ENCODE data around the gene ACOT7.

The ACOT7 gene

DNA sequence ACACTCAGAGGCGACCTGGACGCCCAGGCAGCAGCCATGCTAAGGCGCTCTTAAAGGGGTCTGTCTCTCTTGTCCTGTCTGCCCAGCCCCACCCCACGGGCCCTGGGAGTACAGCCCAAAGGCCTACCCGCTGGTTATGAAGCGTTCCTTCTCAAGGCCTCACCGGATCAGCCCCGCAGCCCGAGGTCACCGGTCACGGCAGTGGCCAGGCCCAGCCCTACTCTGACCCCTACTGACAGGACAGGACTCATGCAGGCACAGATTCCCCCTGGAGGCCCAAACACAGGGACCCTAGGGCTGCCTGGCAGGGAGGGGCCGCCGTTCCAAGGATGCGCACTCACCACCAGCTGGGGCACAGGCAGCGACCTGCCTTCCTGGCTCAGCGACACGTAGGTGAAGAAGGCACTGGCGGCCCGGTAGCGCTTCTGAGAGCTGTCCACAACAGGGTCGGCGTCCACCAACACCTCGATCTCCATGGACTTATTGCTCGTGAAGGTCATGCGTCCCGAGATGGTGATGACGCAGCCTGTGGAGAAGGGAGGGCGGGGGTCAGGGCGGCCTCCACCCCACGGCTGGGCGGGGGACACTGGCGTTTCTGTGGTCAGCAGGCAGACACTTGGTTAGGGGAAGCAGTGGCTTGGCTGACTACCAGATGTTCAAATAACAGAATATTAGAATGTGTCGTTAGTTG lies 112.7 kb downstream of the ACOT7 start:
- no peak for DNase-seq

DNA sequence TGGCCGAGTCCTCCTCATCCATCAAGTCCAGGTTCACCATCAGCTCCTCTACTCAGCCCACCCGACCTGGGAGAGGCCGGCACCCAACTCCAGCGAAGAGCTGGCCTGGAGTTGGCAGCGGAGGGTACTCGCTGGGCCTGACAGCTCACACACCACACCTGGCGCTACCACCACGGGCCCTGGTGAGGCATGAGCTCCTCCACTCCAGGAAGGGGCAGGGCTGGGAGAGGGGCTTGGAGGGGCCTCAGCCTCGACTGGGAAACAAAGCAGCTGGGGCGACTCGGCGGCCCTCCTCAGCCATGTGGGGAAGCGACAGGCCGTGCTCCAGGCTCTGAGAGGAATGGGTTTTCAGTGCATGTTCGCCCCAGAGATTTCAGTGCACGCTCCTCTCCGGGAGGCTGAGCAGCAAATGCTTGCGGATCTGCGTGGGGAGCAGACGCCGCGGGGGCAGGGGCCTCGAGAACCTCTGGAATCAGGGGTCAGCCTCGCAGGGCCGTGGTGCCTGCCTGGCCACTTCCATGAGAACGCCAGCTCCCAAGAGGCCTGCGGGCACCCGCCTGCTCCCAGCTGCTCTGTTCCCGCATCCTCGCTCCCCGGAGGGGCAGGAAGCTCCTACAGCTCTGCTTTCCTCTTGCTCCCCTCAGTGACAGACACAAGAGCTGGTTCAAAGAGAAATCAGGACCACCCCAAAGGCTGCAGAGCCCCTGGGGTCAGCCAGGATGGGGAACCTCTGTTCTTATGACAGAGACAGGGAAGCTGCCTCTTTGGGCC lies 113.8 kb downstream of the ACOT7 start:
- DNase-seq = no peak

DNA sequence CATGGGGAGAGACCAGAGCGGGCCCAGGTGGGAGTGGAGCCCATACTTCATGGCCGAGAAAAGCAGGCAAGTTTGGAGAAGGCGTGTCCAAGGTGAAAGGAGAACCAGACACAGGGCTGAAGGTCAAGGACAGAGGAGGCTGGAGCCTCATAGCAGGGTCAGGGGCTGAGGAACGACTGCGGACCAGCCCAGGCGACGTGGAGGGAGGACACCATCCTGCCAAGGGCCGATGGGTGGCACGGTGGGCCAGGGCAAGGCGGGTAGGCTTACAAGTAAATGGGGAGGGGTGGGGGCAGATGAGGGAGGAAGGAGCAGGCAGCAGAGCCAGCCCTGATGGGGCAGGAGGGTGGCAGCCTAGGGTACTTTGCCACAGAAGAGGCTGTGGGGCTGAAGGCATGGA lies 114.5 kb downstream of the ACOT7 start:
- no peak for DNase-seq

DNA sequence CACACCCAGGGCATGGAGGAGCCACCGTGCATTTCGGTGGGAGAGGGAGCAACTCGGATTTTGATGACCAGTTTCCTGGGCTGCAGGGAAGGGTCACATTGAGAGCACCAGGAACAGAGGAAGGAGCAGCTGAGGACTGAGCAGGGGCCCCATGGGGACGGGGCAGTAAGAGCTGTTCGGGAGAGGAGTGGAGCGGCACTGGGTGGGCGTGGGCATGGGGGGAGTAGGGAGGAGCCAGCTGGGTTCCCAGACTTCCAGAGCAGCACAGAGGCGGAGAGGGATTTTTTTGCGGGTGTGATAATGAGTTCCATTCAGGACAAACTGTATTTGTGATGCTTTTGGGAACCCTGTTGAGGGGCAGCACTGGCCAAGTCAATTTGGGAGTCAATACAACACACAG lies 115.3 kb downstream of the ACOT7 start:
- no peak for DNase-seq

DNA sequence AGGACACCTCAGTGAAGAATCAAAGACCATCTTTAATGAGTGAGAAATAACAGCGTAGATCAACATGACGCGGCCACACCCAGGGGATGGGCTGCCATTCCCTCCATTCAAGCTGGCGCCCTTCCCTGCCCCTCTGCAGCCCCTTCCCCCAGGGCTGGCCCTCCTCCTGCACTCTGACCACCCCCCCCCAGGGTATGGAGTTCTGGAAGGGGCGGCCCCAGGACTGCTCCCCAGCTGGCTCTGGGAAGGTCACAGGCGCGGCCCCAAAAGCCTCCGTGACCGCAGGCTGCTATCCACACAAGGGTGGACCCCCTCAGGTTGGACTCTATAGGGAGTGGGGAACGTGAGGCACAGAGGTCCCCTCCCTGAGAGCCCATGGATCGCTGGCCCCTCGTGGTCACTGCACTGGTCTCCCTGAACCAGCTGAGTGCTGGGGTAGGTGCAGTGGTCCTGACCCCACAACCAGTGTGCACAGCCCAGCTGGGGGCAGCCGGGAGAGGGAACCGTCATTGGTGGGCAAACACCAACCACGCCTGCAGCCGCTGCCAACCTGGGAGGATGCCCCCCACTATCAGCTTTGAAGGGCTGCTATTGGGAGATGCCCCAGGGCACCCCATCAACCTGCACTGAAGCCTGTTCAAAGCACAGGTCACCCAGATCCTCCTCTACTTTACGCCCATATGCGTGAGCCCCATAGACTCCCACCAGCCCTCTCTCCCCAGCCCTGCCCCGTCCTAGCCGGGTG lies 116.6 kb downstream of the ACOT7 start:
- no peak for DNase-seq

DNA sequence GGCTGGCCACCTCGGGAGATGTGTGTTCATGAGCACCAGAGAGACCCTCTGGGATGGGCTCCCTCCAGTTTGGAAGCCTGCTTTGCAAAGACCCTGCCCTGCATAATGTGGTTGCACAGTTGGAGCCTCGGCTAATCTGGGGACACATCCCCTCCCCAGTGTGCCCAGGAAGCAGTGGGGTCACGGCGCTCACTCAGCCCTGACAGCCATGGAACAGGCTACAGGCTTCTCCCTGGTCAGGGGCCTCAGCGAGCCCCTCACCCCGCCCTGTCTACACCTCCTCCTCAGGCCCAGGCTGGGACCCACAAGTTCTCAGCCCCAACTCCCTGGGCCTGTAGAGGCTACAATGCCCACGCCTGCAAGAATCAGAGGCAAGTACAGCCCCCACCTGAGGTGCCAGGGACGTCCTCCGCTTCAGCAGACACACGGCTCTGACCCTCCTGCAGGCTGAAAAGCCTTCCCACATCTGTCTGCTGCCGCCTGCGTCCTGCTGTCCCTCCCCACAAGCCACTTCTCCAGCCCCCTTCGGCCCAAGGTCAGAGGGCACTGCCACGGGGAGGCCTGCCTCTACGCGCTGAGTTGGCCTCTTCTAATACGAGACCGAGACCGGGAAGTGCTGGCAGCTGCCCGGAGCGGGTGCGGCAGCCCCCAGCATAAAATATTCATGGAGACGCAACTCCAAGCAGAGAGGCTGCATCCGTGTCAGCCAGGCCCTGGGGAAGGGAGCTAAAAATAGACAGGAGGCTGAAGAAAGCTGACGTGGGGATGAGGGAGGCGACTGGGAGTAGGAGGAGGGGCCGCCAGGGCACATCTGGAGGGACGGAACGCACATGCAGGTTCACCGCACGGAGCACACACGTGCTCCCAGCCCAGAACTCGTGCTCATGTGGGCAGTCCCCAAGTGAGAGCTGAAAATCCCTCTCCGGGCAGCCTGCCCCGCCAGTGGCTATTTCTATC lies 117.5 kb downstream of the ACOT7 start:
- DNase-seq = peak; percentile 87

DNA sequence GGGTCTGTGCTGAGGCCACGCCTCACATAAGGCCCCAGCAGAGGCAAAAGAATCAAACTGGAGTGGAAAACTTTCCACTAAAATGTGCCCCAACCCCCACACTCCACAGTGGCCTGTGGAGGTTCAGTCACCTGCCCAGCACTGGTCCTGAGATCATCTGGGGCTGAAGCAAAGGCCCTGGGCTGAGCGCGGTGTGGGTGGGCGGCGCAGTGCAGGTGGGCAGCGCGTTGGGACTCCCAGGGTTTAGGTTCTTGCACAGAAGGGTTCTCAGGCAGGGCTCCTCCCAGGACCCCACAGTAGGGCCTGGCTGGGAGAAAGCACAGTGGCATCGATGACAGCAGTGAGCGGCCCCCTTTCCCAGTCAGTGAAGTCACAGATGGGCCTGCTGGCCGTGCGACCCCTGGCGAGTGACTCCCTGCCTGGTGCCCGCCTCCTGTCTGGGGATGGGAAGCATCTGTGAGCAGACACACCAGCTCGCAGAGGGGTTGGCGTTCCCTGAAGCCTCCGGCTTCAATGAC lies 118.9 kb downstream of the ACOT7 start:
- DNase-seq = no peak

DNA sequence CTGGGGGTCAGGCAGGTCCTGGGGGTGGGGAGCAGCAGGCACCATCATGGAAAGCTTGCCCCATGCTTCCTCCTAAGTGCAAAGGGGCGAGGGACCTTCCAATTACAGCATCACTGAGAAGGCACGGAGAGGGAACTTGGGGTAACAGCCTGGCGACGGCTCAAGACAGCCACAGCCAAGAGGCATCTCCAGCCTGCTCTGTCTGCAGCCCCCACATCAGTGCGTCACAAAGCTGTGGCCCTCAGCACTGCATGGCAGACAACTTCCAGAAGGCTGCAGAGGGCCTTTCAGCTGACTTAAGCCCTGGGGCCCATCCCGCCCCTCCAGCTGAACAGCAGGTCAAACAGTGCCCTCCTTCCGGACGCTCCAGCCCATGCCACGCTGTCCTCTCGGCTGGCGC lies 119.5 kb downstream of the ACOT7 start:
- DNase-seq = no peak

DNA sequence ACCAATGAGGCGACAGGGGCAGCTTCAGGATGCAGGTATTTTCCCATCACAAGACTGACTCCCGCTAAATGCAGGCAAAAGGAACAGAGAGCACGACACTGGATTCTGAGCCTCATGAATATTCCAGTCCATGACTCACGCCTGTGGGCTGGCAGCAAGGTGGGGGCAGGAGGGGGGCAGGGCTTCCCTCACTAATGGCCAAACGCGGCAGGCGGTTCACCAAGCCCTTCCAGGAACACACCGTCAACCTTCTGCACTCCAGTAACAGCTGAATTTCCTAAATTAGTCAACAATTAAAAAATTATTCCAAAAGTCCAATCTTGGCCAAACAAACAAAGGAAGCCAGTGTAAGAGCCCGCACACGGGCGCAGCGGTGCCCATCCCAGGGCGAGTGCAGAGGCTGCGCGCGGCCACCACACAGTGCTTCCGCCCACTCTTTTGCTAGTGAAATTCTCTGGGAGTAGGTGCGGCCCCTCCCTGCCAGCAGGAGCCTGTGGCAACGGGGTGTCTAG lies 120.1 kb downstream of the ACOT7 start:
- no peak for DNase-seq

DNA sequence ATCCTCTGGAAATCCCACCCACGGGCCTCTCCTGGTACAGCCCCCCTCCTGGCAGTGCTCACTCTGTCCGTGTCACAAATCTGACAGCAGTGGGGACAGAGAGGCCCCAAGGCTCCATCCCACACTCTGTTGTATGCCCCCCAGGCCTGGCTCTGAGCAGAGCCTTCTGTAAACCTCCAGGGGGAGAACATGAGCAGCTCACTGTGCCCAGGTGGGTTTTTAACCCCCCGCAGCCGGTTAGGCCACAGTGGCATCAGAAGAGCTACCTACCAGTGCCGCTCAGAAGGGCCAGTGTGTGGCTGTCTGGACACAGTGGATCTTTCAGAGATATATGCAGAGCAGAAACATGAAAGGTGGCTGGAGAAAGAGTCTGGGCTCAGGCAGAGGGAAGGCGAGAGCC lies 120.7 kb downstream of the ACOT7 start:
- DNase-seq = no peak

DNA sequence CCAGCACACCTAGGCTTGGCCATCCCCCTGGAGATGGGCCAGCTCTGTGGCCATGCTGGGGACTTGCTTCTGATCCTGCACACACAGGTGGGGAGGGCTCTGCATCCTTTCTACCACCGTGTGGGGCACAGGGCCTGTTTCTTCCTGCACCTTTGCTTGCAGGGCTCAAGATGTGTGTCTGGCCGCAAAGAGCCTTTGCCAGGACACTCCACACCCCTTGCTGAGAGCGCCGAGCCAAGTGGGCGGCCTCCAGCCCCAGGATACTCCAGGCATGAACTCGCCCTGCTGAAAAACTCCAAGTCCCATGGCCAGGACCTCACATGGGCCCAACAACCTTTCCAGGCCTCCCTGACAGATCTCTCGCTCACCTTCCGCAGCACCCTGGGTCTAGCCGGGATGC lies 121.1 kb downstream of the ACOT7 start:
- DNase-seq = no peak

DNA sequence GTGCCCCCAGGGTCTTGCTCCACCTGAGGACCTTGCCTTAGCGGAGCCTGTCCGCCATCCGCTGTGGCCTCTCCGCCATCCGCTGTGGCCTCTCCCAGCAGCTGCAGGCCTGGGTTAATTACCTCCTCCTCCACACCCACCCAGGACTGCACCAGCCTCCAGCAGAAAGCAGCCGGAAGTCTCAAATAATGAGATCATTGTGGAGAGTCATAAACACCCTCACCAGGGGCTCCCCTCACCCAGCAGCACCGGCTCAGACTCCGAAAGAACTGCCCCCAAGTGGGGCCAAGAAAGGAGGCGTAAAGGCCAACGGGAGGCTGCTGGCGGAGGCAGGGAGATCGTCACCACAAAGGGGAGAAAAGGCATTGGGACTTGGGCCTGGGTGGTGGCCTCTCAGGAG lies 122.0 kb downstream of the ACOT7 start:
- DNase-seq = no peak

DNA sequence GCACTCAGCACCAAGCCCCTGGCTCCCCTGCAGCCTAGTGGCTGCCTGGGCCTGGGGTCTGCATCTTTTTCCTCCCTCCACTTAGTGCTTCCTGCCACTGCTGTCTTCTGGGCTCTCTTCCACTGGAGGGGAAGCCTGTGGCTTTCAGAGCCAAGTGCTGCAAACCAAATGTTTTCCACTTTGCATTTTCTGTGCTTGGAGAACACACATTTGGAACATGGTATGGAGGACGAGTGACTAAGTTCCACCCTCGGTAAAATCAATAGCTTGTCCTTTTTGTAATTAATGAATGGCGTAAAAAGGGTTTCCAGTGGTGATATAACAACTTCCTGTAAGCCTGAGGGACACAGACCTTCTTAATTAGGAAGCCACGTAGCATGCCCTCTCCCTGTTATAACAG lies 122.6 kb downstream of the ACOT7 start:
- no peak for DNase-seq

DNA sequence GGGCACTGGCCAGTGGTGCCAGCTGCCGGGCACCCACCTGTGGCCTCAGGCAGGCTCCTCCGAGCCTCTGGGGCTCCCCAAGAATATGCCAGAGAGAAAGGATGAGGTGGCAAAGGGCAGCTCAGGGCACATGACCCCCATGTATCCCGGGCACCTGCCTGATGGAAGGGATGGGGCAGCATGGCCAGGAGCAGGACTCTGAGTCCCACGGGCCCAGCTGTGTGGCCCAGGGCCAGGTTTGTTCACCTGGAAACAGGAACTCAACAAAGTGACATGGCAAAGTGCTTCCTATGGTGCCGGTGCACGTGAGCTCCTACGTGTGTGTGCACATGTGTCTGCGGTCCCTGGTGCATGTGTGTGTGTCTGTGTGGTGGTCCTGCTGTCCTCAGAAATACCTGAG lies 123.2 kb downstream of the ACOT7 start:
- DNase-seq = no peak

DNA sequence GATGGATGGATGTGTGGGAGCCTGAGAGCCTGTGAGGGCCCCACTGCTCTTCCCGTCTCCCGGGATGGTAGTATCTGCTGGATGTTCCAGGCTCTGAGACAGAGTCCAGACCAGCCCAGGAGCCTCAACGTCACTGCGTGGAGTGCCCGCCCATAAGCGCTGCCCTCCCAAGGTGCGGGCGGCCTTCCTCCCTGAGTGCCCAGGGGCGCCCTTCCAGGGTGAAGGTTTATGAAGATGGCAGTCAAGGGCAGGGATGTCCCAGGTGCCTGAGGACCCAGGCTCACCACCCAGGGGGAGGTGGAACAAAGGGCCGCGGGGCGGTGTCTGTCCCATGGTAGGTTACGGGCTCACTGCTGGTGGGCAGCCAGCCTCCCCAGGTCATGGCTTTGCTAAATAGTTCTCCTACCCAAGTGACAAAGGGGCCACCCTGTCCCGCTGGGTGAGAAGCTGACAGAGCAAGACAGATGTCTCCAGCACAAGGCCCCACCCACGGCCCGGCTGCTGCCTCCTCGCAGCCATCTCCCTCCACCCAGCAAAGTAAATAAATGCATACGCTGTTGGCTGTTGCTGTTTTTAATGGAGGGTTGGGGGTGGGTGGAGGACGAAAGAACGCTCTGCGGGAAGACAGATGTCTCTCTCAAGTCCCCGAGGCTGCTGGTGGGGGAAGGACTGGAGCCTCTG lies 123.7 kb downstream of the ACOT7 start:
- DNase-seq = peak; percentile 69

DNA sequence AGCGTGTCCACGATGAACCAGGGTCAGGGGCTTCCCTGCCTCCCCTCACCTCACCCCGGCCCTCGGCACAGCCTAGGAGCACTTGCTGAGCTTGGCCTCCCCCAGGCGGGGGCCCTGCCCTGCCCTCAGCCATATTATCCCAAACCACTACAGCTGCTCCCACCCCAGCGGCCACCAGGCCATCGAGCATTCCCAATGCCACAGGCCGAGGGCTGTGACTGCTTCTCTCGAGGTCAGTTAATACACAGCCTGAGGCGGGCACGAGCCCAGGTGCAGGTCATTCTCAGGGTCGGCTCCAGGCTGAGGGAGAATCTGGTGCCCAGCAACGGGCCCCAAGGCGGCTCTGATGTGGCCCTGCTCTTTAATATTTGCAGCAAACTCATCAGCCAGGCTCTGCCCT lies 124.3 kb downstream of the ACOT7 start:
- DNase-seq = no peak

DNA sequence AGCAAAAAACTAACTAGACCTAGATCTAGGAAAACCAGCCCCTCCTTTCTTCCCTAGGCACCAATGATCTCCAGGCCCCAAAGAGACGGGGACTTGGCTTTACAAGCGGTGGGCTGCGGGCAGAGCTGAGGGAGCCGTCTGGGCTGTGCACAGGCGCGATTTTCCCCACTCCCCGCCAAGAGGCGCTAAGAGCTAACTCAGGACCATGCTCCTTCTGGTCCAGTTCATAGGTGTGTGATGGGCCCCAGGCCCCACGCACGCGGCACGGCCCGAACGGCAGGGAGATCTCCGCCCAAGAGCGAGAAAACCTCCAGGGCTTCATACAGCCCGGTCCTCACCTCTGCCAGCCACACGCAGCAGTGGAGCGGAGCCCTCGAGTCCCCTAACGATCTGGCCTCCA lies 125.2 kb downstream of the ACOT7 start:
- no peak for DNase-seq

DNA sequence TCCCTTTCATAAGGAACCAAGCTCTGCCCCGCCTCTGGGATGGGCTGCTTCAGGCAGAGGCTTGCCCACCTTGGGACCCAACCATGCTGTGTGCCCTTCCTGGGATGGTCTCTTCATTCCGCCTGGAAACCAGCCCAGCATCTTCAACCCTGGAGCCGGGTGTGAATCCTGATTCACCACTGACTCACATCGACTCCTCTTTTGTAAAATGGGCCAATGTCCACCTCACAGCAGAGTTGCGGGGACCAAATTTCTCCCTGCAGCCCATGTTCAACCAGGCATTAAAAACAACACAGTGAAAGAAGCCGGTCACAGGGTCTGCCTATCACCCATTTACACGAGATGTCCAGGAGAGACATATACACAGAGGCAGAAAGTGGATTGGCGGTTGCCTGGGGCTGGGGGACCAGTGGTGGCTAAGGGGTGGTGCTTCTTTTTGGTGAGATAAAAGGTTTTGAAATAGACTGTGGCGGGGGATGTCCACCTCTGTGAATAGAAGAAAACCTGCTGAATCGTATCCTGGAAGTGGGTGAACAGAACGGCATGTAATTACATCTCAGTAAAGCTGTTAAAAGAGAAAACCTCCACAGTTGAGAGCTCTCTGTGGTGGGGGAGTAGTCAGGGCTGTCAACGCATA lies 125.8 kb downstream of the ACOT7 start:
- DNase-seq = no peak

DNA sequence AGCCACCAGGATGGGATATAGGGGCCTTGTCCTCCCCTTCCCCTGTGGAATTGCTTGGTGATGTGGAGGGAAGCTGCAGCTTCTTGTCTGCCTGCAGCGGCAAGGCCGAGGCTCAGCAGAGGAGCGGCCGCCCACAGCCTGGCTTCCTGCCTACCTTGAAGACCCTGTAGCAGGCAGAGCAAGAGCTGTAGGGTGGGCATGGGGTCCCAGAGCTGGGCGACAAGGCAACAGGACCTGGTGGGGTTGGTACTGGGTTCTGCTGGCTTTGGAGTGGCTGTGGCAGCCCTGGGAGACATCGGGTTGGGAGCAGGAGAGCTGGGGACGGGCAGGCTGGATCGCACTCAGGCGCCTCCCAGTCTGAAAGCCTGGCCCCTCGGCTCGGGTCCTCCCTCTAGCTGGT lies 126.9 kb downstream of the ACOT7 start:
- DNase-seq = no peak

DNA sequence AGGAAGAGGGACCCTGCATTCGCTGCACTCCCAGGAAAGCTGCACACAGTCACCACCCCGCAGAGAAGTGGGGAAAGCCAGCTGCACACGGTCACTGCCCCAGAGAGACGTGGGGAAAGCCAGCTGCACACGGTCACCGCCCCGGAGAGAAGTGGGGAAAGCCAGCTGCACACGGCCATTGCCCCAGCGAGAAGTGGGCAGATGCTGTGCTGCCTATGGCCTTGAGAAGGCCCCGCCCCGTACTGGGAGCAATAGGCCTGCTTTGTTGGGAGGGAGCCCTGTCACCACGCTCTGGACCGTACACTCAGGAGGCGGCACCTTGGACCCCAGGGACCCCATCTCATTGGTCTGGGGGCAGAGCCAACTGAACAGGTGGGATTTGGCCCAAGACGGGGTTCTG lies 128.4 kb downstream of the ACOT7 start:
- DNase-seq = no peak

DNA sequence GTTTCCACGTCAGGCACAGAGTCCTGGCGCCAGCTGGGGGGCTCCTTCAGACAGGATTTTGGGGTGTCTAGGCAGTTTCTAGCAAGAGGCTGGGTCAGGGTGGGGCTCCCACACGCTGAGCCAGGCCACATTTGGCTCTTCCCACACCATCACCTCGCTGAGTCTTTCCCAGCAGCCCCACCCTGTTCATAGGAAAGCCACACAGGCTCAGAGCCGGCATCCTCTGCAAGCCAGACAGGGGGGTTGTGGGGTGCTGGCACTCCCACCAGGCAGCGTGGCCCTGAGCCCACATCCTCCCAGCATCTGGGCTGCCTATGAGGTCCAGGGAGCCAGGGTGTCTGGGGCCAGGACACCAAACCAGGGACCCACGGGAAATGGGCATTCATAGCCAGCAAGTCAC lies 129.9 kb downstream of the ACOT7 start:
- no peak for DNase-seq
